Uterus (tissue), 4 donors: ENCODE results near the gene NOBOX. TPM values are rescaled to one million over a fixed set of nuclear protein-coding genes. Genes with fewer than 3 reads are reported as not detected.

Experiments used
- DNase-seq, 2 donors: peaks; one replicate each; pipeline ENCODE4 v3.0.0-alpha.2; 2019 to 2020
- H3K27ac ChIP-seq, 2 donors: fragments of 200-600 bp; sonication (generic); 1 replicate in 1 of 2; 2 replicates in 1 of 2; pipeline ENCODE4 v1.5.1; 2016 to 2018
- H3K27me3 ChIP-seq, 2 donors: fragments of 200-600 bp; sonication (generic); one replicate each; pipeline ENCODE4 v1.5.1; 2018 to 2019; ENCODE audit warnings: control low read depth in 1 of 2
- H3K36me3 ChIP-seq, 2 donors: fragments of 200-600 bp; sonication (generic); one replicate each; pipeline ENCODE4 v1.5.1; 2019; ENCODE audit warnings: control low read depth in 1 of 2
- H3K4me1 ChIP-seq, 2 donors: fragments of 200-600 bp; sonication (generic); one replicate each; pipeline ENCODE4 v1.5.1; 2018 to 2019; ENCODE audit warnings: control low read depth in 1 of 2
- H3K4me3 ChIP-seq, 2 donors: fragments of 200-600 bp; sonication (generic); 1 replicate in 1 of 2; 2 replicates in 1 of 2; pipeline ENCODE4 v1.5.1; 2018 to 2019; ENCODE audit warnings: mild to moderate bottlenecking in 1 of 2
- H3K9me3 ChIP-seq, 2 donors: fragments of 200-600 bp; sonication (generic); one replicate each; pipeline ENCODE4 v1.5.1; 2019; ENCODE audit warnings: control low read depth in 1 of 2
- POLR2A ChIP-seq, 2 donors: fragments of 450-650 bp; IDR thresholded peaks; one replicate each; pipeline ENCODE4 v1.6.1; 2016; ENCODE audit warnings: antibody characterized with exemption in 2 of 2, mild to moderate bottlenecking in 1 of 2, moderate library complexity in 1 of 2
- intact Hi-C: fragments of 100-400 bp; cut with DNase I; formaldehyde crosslinking; loops from one replicate; pipeline ENCODE4 v1.15.1; 2023; ENCODE audit warnings: low total_unique reads
- total RNA-seq, 4 donors: library from RNA; depleted of rRNA in 3 of 4; stranded (reverse); fragments of >200 nt in 3 of 4; gene quantifications; one replicate each; pipeline versions ENCODE4 v1.1.0 to v1.2.4, GENCODE V29; 2014 to 2023
- TF ChIP-seq, protein P1 (sequence below), 4 experiments: fragments of 200-600 bp in 2 of 4; fragments of 450-650 bp in 2 of 4; sonication (generic) in 2 of 4; IDR thresholded peaks; one replicate each; pipeline ENCODE4 v1.5.1; 2016 to 2019; ENCODE audit warnings: antibody characterized with exemption in 4 of 4, mild to moderate bottlenecking in 2 of 4, moderate library complexity in 1 of 4
- donor health status: DM: yes; HTN: yes; CAD: no.

Gene NOBOX
- total RNA-seq, 4 donors from 2014 or later: not detected

GRCh38 chr7:144398291-144398690, 5.2 kb downstream of the NOBOX start:
- Histone ChIP-seq H3K9me3 (no peaks in the 10 kb centered on the region), H3K36me3 (no peaks in the 10 kb centered on the region), H3K4me3 (no peak overlapping the region), H3K27ac (no peak overlapping the region), H3K4me1 (no peaks in the 10 kb centered on the region), H3K27me3 (no peaks in the 10 kb centered on the region)
- intact Hi-C loops: no loop called here
- no peak for DNase-seq
- TF ChIP-seq POLR2A (IDR thresholded peaks at IDR 0.05): no peak
- TF ChIP-seq, protein P1, sequence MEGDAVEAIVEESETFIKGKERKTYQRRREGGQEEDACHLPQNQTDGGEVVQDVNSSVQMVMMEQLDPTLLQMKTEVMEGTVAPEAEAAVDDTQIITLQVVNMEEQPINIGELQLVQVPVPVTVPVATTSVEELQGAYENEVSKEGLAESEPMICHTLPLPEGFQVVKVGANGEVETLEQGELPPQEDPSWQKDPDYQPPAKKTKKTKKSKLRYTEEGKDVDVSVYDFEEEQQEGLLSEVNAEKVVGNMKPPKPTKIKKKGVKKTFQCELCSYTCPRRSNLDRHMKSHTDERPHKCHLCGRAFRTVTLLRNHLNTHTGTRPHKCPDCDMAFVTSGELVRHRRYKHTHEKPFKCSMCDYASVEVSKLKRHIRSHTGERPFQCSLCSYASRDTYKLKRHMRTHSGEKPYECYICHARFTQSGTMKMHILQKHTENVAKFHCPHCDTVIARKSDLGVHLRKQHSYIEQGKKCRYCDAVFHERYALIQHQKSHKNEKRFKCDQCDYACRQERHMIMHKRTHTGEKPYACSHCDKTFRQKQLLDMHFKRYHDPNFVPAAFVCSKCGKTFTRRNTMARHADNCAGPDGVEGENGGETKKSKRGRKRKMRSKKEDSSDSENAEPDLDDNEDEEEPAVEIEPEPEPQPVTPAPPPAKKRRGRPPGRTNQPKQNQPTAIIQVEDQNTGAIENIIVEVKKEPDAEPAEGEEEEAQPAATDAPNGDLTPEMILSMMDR (IDR thresholded peaks at IDR 0.05): no peak

GRCh38 chr7:144397086-144397485, 6.4 kb downstream of the NOBOX start:
- Histone ChIP-seq H3K27me3 (no peaks in the 10 kb centered on the region), H3K4me3 (no peak overlapping the region), H3K27ac (no peak overlapping the region), H3K4me1 (no peaks in the 10 kb centered on the region), H3K9me3 (no peaks in the 10 kb centered on the region), H3K36me3 (no peaks in the 10 kb centered on the region)
- TF ChIP-seq, protein P1 (IDR thresholded peaks at IDR 0.05): no peak
- TF ChIP-seq POLR2A (IDR thresholded peaks at IDR 0.05): no peak
- DNase-seq: no peak
- intact Hi-C loops: no loop called here

DNA sequence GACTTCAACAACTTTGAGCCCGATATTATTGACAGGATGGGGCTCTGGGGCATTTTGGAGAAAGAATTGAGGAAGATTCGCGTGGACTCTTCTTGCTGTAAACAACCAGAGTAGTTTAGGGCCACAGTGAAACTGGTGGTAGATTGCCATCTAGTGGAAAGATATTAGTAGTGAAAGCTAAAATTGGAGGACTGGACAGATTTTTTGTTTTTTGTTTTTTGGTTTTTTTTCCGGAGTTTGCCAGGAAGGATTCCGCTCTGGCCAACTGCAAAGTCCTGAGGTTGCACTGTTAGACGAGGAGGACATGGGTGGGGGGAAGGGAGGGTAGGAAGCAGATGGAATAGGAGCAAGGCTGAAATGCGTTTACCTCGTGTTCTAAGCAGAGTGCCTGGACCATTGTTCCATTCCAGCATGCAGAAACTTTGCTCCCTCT, 11.7 kb downstream of the NOBOX start:
- Histone ChIP-seq H3K9me3 (no peaks in the 10 kb centered on the region), H3K27me3 (no peaks in the 10 kb centered on the region), H3K27ac (peak overlapping the region in 1 of 2 donors; percentile 21), H3K4me1 (no peaks in the 10 kb centered on the region), H3K4me3 (no peak overlapping the region), H3K36me3 (no peaks in the 10 kb centered on the region)
- peak; percentile 23 to 26 for DNase-seq
- intact Hi-C loops: no loop called here
- TF ChIP-seq, protein P1 (IDR thresholded peaks at IDR 0.05): peak; percentile 60 to 77 (median 75)
- no peak for TF ChIP-seq POLR2A (IDR thresholded peaks at IDR 0.05)

DNA sequence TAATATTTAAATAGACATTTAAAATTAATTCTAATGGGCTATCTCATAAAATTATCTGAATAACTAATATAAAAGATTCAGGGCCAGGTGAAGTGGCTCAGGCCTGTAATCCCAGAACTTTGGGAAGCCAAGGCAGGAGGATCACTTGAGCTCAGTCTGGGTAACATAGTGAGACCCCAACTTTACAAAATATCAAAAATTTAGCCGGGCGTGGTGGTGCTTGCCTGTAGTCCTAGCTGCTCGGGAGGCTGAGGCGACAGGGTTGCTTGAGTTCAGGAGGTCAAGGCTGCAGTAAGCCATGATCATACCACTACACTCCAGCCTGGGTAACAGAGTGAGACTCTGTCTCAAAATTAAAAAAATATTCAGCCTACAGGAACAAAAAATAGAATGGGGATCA, 12.5 kb downstream of the NOBOX start:
- no peak for TF ChIP-seq POLR2A (IDR thresholded peaks at IDR 0.05)
- TF ChIP-seq, protein P1 (IDR thresholded peaks at IDR 0.05): no peak
- H3K36me3 ChIP-seq: no peaks in the 10 kb centered on the region
- intact Hi-C loops: no loop called here
- H3K4me1 ChIP-seq: no peaks in the 10 kb centered on the region
- H3K27me3 ChIP-seq: no peaks in the 10 kb centered on the region
- no peak overlapping the region for H3K4me3 ChIP-seq
- no peak overlapping the region for H3K27ac ChIP-seq
- no peaks in the 10 kb centered on the region for H3K9me3 ChIP-seq
- no peak for DNase-seq

- DNase-seq: no peak
- intact Hi-C loops: no loop called here
- Histone ChIP-seq H3K27me3 (no peaks in the 10 kb centered on the region), H3K4me1 (no peaks in the 10 kb centered on the region), H3K4me3 (no peak overlapping the region), H3K36me3 (no peaks in the 10 kb centered on the region), H3K9me3 (no peaks in the 10 kb centered on the region), H3K27ac (no peak overlapping the region)
- TF ChIP-seq, protein P1 (IDR thresholded peaks at IDR 0.05): no peak
- TF ChIP-seq POLR2A (IDR thresholded peaks at IDR 0.05): no peak
These were observed 13.0 kb downstream of the NOBOX start for GRCh38 chr7:144390481-144390880.
